Gastroesophageal sphincter (tissue), 4 donors: ENCODE data around the gene METTL24. TPM values are rescaled to one million over a fixed set of nuclear protein-coding genes. Genes with fewer than 3 reads are reported as not detected.

Experiments used
- ATAC-seq: fragments of 150-250 bp; one replicate; pipeline ENCODE4 v1.9.1; 2016; ENCODE audit warnings: mild to moderate bottlenecking, moderate library complexity
- H3K27ac ChIP-seq, 4 donors: fragments of 200-600 bp; sonication (generic) in 3 of 4; 1 replicate in 3 of 4; 2 replicates in 1 of 4; pipeline ENCODE4 v1.5.1; 2016 to 2019
- H3K27me3 ChIP-seq: fragments of 200-600 bp; sonication (generic); one replicate; pipeline ENCODE4 v1.5.1; 2019
- H3K36me3 ChIP-seq, 2 donors: fragments of 200-600 bp; sonication (generic); one replicate each; pipeline ENCODE4 v1.5.1; 2019; ENCODE audit warnings: control low read depth in 1 of 2
- H3K4me1 ChIP-seq, 3 donors: fragments of 200-600 bp; sonication (generic); 1 replicate in 2 of 3; 2 replicates in 1 of 3; pipeline ENCODE4 v1.5.1; 2016 to 2019; ENCODE audit warnings: control low read depth in 2 of 3
- H3K4me3 ChIP-seq, 2 donors: fragments of 200-600 bp; sonication (generic); one replicate each; pipeline ENCODE4 v1.5.1; 2019; ENCODE audit warnings: mild to moderate bottlenecking in 1 of 2, moderate library complexity in 1 of 2
- H3K9me3 ChIP-seq, 3 donors: fragments of 200-600 bp; sonication (generic); one replicate each; pipeline ENCODE4 v1.5.1; 2017 to 2019; ENCODE audit warnings: control low read depth in 2 of 3
- CTCF ChIP-seq, 4 experiments: fragments of 200-600 bp in 2 of 4; fragments of 450-650 bp in 2 of 4; sonication (generic) in 1 of 4; IDR thresholded peaks; one replicate each; pipeline ENCODE4 v1.5.1; 2017 to 2019; ENCODE audit warnings: antibody characterized with exemption in 4 of 4, mild to moderate bottlenecking in 2 of 4, moderate library complexity in 2 of 4
- EP300 ChIP-seq: sonication (generic); formaldehyde crosslinking; IDR thresholded peaks from one replicate; pipeline ENCODE4 v1.6.1; 2017; ENCODE audit warnings: antibody characterized with exemption, mild to moderate bottlenecking
- POLR2A ChIP-seq, 2 donors: fragments of 450-650 bp; IDR thresholded peaks; one replicate each; pipeline ENCODE4 v1.6.1; 2017; ENCODE audit warnings: antibody characterized with exemption in 2 of 2, mild to moderate bottlenecking in 2 of 2, moderate library complexity in 1 of 2
- POLR2AphosphoS5 ChIP-seq: sonication (generic); formaldehyde crosslinking; IDR thresholded peaks from one replicate; pipeline ENCODE4 v1.6.1; 2017; ENCODE audit warnings: antibody characterized with exemption
- WGBS, 2 donors: methylation state at CpG; one replicate each; pipeline ENCODE4 v1.1.5; 2018; ENCODE audit warnings: low coverage in 1 of 2; 5-methylcytosine and 5-hydroxymethylcytosine counted together
- total RNA-seq, 4 donors: library from RNA; depleted of rRNA; stranded (reverse); fragments of >200 nt; gene quantifications; one replicate each; pipeline ENCODE4 v1.1.0, GENCODE V29; 2016

The METTL24 gene, protein sequence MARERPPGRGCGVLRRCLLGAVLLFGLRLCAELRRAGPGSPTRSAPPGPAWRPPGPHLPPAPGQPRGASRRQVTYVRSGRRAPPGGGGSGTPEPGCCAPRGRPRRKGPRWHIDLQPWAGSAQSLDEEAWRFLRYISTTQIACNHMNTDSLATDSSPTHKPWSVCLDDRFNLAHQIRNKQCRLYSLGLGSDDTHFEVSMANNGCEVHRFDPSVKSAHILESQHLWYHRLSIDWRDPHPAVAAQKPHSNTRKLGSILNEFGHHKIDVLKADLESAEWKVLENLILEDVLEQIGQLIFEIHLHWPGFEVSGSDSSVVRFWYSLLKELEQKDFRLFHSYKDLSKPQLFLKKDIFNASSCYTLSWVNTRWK
- total RNA-seq: 10 to 100 TPM; 18.6 to 33.6 (median 24.4) TPM

- Histone ChIP-seq H3K9me3 (no peaks in the 10 kb centered on the region), H3K27me3 (no peaks in the 10 kb centered on the region), H3K4me3 (peak within 1 kb of the TSS; percentile 61 to 72), H3K36me3 (no peaks in the 10 kb centered on the region), H3K27ac (peak within 1 kb of the TSS; percentile 91 to 98 (median 96)), H3K4me1 (peaks cover 8 to 70% (median 8%) of the 10 kb centered on the region in 3 donors)
- WGBS, 2 donors: 12% methylated on average over 11 of the region's 107 CpGs; no CpG with 5 or more reads in 1 of the 2 donors
- ATAC-seq: peak; percentile 57
- TF ChIP-seq CTCF (IDR thresholded peaks at IDR 0.05) (peak in 2 of 4 experiments; percentile 21 to 31), EP300 (no peak), POLR2A (IDR thresholded peaks at IDR 0.05) (peak in 1 of 2 donors; percentile 14), POLR2AphosphoS5 (no peak)
Observed at GRCh38 chr6:110357664-110358552, at the start of gene METTL24. METTL24 (minus strand) TSS chr6:110358349; CDS start chr6:110358272, 77 bp downstream.

GRCh38 chr6:110404607-110405006 lies 46.5 kb upstream of the METTL24 start:
- 44 to 78% methylated on average over 7 to 8 of the region's 8 CpGs for WGBS, 2 donors
- Histone ChIP-seq H3K27ac (no peak overlapping the region), H3K9me3 (no peaks in the 10 kb centered on the region), H3K27me3 (no peaks in the 10 kb centered on the region), H3K36me3 (peaks cover 0 to 19% of the 10 kb centered on the region in 2 donors), H3K4me1 (peaks cover 0 to 8% (median 0%) of the 10 kb centered on the region in 3 donors), H3K4me3 (no peak overlapping the region)
- no peak for ATAC-seq
- TF ChIP-seq CTCF (IDR thresholded peaks at IDR 0.05): no peak
- TF ChIP-seq EP300: no peak
- no peak for TF ChIP-seq POLR2AphosphoS5
- no peak for TF ChIP-seq POLR2A (IDR thresholded peaks at IDR 0.05)

DNA sequence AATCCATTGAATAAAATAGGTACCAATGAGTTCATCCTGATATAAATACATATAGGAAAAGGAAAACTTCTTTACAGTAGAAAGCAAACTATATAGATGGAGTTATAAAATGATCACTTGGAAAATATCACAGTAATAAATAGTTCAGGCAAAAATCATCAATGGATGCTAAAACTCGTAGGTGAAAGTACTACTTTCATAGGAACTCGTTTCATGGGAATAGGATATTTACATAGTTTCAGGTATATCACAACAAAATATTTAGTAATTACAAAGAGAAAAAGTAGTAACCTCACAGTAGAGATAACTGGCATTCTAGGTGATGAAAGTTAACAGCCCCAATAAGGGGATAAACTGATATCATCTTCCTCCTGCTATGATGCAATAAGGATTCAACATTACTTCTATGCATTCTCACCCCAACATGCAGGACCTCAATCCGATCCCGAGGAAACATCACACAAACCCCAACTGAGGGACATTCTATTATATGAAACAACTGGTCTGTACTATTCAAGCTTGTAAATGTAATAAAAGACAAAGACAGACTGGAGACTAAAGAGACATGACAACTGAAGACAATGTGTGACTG lies 43.5 kb upstream of the METTL24 start:
- Histone ChIP-seq H3K27me3 (no peaks in the 10 kb centered on the region), H3K36me3 (peaks cover 0 to 3% of the 10 kb centered on the region in 2 donors), H3K27ac (no peak overlapping the region), H3K4me3 (no peak overlapping the region), H3K9me3 (no peaks in the 10 kb centered on the region), H3K4me1 (peaks cover 0 to 12% (median 0%) of the 10 kb centered on the region in 3 donors)
- no peak for ATAC-seq
- WGBS, 2 donors: 89 to 90% methylated on average over 4 of the region's 4 CpGs
- no peak for TF ChIP-seq EP300

- ATAC-seq: no peak
- WGBS, 2 donors: no CpG with 5 or more reads among the region's 18 CpGs
- TF ChIP-seq EP300: no peak
- TF ChIP-seq CTCF (IDR thresholded peaks at IDR 0.05): no peak
- no peak for TF ChIP-seq POLR2AphosphoS5
- no peak for TF ChIP-seq POLR2A (IDR thresholded peaks at IDR 0.05)
- Histone ChIP-seq H3K4me1 (peaks cover 0 to 17% (median 0%) of the 10 kb centered on the region in 3 donors), H3K27me3 (no peaks in the 10 kb centered on the region), H3K27ac (no peak overlapping the region), H3K36me3 (no peaks in the 10 kb centered on the region), H3K4me3 (peak overlapping the region; percentile 22 to 51), H3K9me3 (no peaks in the 10 kb centered on the region)
Observed at GRCh38 chr6:110400208-110400607, 42.1 kb upstream of the METTL24 start.
